HG02759 (cell line): ENCODE measurements around the gene FAM114A2.

Experiments
- ATAC-seq: cut with Tn5 transposase; IDR thresholded peaks from one replicate; pipeline ENCODE4 v1.9.1; 2021; ENCODE audit warnings: mild to moderate bottlenecking, moderate library complexity; ENCODE audit not compliant: unreplicated experiment

The FAM114A2 gene

DNA sequence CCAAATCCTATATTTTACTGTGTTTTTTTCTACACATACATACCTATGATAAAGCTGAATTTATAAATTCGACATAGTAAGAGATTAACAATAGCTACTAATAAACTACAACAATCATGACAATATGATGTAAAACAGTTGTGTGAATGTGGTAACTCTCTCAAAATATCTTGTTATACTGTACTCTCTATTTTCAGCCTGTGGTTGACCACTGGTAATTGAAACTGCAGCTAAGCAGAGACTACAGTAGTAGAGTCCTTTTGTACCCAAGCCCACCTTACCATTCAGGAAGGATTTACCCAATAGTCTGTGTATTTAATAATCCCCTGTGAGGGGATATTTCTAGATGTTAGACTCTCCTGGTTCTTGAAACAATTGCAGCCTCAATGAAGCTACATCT lies 86.7 kb downstream of the FAM114A2 start:
- no peak for ATAC-seq

DNA sequence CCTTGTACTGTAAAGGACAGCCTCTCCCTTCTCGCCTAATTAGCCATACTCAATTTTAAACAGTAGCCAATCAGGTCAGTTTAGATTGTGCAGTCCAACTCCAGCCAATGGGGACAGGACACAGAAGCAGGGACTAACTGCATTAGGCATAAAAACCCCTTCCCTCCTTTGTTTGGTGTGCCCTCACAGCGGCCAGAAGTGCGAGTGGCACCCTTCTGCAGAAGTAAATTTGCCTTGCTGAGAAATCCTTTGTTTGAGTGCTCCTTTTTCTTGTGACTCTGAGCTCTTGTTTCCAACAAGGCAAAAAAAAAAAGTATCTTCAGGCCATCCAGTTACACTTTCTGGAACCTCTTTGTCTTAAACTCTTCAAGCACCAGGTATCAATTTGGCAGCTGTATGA lies 97.4 kb downstream of the FAM114A2 start:
- ATAC-seq, result no peak
